Activated CD4-positive, alpha-beta T cell treated with anti-CD3 and anti-CD28 coated beads, Interleukin-2, amount 50 U/mL, for 1 hour (primary cell): ENCODE results near the gene PDE7B.

Source experiments
- DNase-seq: peaks from one replicate; pipeline ENCODE4 v3.0.0-alpha.2; 2020

Gene PDE7B

GRCh38 chr6:135939208-135939591, 87.7 kb downstream of the PDE7B start:
- DNase-seq: no peak

- DNase-seq: no peak
Observed at GRCh38 chr6:135940616-135941167, 89.2 kb downstream of the PDE7B start.

- DNase-seq: no peak
Observed at GRCh38 chr6:135941275-135942025, 89.9 kb downstream of the PDE7B start.

- no peak for DNase-seq
Observed at GRCh38 chr6:135944120-135944519, 92.6 kb downstream of the PDE7B start.

GRCh38 chr6:135946674-135947073, 95.2 kb downstream of the PDE7B start:
- DNase-seq: no peak

GRCh38 chr6:135950669-135951068, 99.2 kb downstream of the PDE7B start:
- DNase-seq: no peak

GRCh38 chr6:135951169-135951568, 99.7 kb downstream of the PDE7B start:
- no peak for DNase-seq

GRCh38 chr6:135953818-135954217, 102.3 kb downstream of the PDE7B start:
- no peak for DNase-seq

GRCh38 chr6:135955099-135955498, 103.6 kb downstream of the PDE7B start:
- no peak for DNase-seq

GRCh38 chr6:135962731-135963130, 111.2 kb downstream of the PDE7B start:
- DNase-seq: no peak

- no peak for DNase-seq
Observed at GRCh38 chr6:135970750-135971149, 119.2 kb downstream of the PDE7B start.

- no peak for DNase-seq
Observed at GRCh38 chr6:135971351-135971750, 119.8 kb downstream of the PDE7B start.

GRCh38 chr6:135972150-135972549, 120.6 kb downstream of the PDE7B start:
- DNase-seq: no peak

- no peak for DNase-seq
Observed at GRCh38 chr6:135972586-135972985, 121.1 kb downstream of the PDE7B start.

GRCh38 chr6:135974426-135974825, 122.9 kb downstream of the PDE7B start:
- no peak for DNase-seq

- no peak for DNase-seq
Observed at GRCh38 chr6:135976585-135976984, 125.1 kb downstream of the PDE7B start.

GRCh38 chr6:135983093-135983492, 131.6 kb downstream of the PDE7B start:
- DNase-seq: no peak

GRCh38 chr6:135983718-135984343, 132.3 kb downstream of the PDE7B start:
- no peak for DNase-seq

GRCh38 chr6:135985471-135985870, 134.0 kb downstream of the PDE7B start:
- no peak for DNase-seq

- no peak for DNase-seq
Observed at GRCh38 chr6:135987226-135987625, 135.7 kb downstream of the PDE7B start.

GRCh38 chr6:135990439-135990838, 138.9 kb downstream of the PDE7B start:
- DNase-seq: no peak

- DNase-seq: no peak
Observed at GRCh38 chr6:135990855-135991464, 139.5 kb downstream of the PDE7B start.

GRCh38 chr6:135992739-135993138, 141.2 kb downstream of the PDE7B start:
- DNase-seq: no peak

- no peak for DNase-seq
Observed at GRCh38 chr6:135993361-135993760, 141.9 kb downstream of the PDE7B start.
